ENCODE results near the gene MAPRE2. TPM values are rescaled to one million over a fixed set of nuclear protein-coding genes. Genes with fewer than 3 reads are reported as not detected.

MAPRE2 gene
- total and polyA plus RNA-seq, 9 donors, result 17.3 to 38.0 (median 21.5) TPM

DNA sequence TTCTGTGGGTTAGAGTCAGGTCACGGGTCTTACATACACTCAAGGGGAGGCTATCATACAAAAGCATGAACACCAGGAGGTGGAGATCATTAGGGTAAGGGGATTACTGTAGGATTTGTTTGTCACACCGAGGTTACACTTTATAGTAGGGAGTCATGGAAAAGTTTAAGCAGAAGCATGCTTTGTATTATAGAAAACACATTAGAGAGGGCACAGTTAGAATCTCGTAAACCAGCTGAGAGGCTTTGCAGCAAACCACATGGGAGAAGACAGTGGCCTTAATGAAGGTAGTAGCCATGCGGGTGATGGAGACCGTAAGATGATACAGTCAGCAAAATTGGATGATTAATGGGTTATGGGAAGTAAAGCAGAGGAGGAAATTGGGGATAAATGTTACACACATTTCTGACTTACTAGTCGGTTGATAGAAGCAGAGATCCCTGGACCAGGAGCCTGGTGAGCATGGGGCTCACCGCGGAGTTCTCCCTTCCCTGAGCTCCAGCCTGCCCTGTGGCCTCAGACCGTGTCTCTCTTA lies 75.6 kb downstream of the MAPRE2 start:
- WGBS (ENCODE audit: insufficient coverage), result 82% methylated on average over 3 of the region's 9 CpGs

DNA sequence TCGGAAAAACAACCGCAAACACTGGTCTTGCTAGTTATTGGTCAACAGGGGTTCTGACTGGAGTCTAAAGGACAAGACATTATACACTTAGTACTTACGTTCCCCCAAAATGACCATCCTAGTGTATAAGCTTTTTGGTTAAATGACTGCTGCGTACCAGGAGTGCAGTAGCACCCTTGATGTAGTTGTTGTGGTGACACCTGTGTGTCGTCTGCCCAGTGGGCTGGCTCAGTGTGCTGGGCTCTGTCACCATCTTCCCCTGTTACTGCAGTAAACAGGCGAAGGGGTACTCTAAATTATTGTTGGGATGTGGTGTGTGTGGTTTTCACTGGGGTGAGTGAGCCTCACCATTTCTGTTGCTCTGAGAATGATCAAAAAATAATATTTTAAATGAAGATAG lies 76.2 kb downstream of the MAPRE2 start:
- Histone ChIP-seq H3K4me3 (ENCODE audit: low read length) (no peak overlapping the region), H3K36me3 (ENCODE audit: control insufficient read depth, insufficient read depth, low read length) (no peaks in the 10 kb centered on the region), H3K4me1 (ENCODE audit: control insufficient read depth, insufficient read depth, low read length) (peaks cover 17% of the 10 kb centered on the region), H3K9me3 (replicated peaks; ENCODE audit: control insufficient read depth, low read depth, low read length) (no peaks in the 10 kb centered on the region), H3K27me3 (ENCODE audit: control insufficient read depth, insufficient read depth, low read length) (no peaks in the 10 kb centered on the region), H3K27ac (ENCODE audit: low read length) (peak overlapping the region; percentile 75)
- no peak for DNase-seq
- 89% methylated on average over 4 of the region's 6 CpGs for WGBS (ENCODE audit: insufficient coverage)

More for the DNA sequence above, 75.6 kb downstream of the MAPRE2 start:
- no peaks in the 10 kb centered on the region for H3K9me3 ChIP-seq (replicated peaks; ENCODE audit: control insufficient read depth, low read depth, low read length)
- no peaks in the 10 kb centered on the region for H3K36me3 ChIP-seq (ENCODE audit: control insufficient read depth, insufficient read depth, low read length)
- H3K27me3 ChIP-seq (ENCODE audit: control insufficient read depth, insufficient read depth, low read length), result no peaks in the 10 kb centered on the region
- DNase-seq, result no peak
- H3K27ac ChIP-seq (ENCODE audit: low read length), result no peak overlapping the region
- H3K4me3 ChIP-seq (ENCODE audit: low read length), result no peak overlapping the region
- peaks cover 17% of the 10 kb centered on the region for H3K4me1 ChIP-seq (ENCODE audit: control insufficient read depth, insufficient read depth, low read length)

DNA sequence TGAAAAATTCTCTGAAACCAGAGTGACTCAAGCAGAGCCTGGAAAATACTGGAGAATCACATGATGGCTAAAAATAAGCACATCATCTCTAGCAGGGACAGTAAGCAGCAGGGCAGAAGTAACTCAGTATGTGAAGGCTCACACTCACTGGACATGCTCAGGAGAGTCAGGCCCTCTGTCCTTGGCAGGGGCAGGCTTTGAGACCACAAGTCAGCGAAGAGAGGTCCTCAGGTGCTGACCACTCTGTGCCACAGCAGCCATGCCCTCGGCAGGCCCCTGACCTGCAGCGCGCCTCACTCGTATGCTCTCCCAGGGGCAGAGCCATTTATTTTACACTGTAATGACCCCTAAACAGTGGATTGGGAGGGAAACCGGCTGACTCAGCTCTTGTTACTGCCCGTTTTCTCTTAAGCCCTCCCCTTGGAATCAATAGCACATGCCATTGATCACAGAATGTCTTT lies 76.8 kb downstream of the MAPRE2 start:
- WGBS (ENCODE audit: insufficient coverage), result 45% methylated on average over 2 of the region's 7 CpGs
- Histone ChIP-seq H3K4me3 (ENCODE audit: low read length) (no peak overlapping the region), H3K9me3 (replicated peaks; ENCODE audit: control insufficient read depth, low read depth, low read length) (no peaks in the 10 kb centered on the region), H3K27me3 (ENCODE audit: control insufficient read depth, insufficient read depth, low read length) (no peaks in the 10 kb centered on the region), H3K4me1 (ENCODE audit: control insufficient read depth, insufficient read depth, low read length) (peaks cover 17% of the 10 kb centered on the region), H3K27ac (ENCODE audit: low read length) (peak overlapping the region; percentile 75), H3K36me3 (ENCODE audit: control insufficient read depth, insufficient read depth, low read length) (no peaks in the 10 kb centered on the region)
- DNase-seq, result peak; percentile 89

DNA sequence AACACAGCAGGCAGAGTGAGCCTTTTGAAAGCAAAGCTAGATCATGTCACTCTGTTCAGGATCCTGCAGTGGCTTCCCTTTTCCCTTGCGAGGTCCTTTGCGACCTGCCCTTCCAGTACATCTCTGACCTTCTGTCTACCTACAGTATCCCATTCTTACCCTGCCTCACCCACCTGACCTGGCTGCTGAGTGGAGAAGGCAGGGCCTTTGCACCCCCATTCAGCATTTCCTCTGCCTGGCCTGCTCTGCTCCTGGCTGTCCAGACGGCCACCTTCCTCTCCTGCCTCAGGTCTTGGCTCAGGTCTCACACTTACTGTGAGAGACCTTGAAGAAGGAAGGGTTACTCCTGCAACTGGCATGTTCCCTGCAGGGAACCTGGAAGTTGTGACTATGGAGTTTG lies 77.4 kb downstream of the MAPRE2 start:
- Histone ChIP-seq H3K4me3 (ENCODE audit: low read length) (no peak overlapping the region), H3K27ac (ENCODE audit: low read length) (peak overlapping the region; percentile 15), H3K9me3 (replicated peaks; ENCODE audit: control insufficient read depth, low read depth, low read length) (no peaks in the 10 kb centered on the region), H3K27me3 (ENCODE audit: control insufficient read depth, insufficient read depth, low read length) (no peaks in the 10 kb centered on the region), H3K4me1 (ENCODE audit: control insufficient read depth, insufficient read depth, low read length) (peaks cover 17% of the 10 kb centered on the region), H3K36me3 (ENCODE audit: control insufficient read depth, insufficient read depth, low read length) (no peaks in the 10 kb centered on the region)
- DNase-seq, result no peak
- 80% methylated on average over 2 of the region's 3 CpGs for WGBS (ENCODE audit: insufficient coverage)

DNA sequence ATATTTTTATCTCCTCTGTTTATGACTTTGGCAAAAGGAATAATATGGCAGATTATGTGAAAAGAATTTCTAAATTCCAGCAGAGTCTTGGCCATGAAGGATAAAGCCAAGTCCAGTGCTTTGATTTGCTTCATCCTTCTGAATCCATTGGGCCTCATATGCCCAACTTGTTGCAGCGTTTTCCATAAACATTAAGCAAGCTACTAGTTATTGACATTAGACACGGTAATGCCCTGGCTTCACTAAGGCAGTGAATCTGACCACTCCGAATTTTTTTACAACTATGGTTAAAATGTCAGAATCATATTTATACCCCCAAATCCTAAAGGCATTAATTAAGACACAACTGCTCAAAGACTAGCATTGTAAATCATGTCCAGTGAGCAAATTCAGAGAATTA lies 79.8 kb downstream of the MAPRE2 start:
- WGBS (ENCODE audit: insufficient coverage), result 47% methylated on average over 3 of the region's 3 CpGs
- peaks cover 17% of the 10 kb centered on the region for H3K4me1 ChIP-seq (ENCODE audit: control insufficient read depth, insufficient read depth, low read length)
- no peak overlapping the region for H3K4me3 ChIP-seq (ENCODE audit: low read length)
- H3K9me3 ChIP-seq (replicated peaks; ENCODE audit: control insufficient read depth, low read depth, low read length), result no peaks in the 10 kb centered on the region
- H3K36me3 ChIP-seq (ENCODE audit: control insufficient read depth, insufficient read depth, low read length), result no peaks in the 10 kb centered on the region
- DNase-seq, result no peak
- no peaks in the 10 kb centered on the region for H3K27me3 ChIP-seq (ENCODE audit: control insufficient read depth, insufficient read depth, low read length)
- no peak overlapping the region for H3K27ac ChIP-seq (ENCODE audit: low read length)

DNA sequence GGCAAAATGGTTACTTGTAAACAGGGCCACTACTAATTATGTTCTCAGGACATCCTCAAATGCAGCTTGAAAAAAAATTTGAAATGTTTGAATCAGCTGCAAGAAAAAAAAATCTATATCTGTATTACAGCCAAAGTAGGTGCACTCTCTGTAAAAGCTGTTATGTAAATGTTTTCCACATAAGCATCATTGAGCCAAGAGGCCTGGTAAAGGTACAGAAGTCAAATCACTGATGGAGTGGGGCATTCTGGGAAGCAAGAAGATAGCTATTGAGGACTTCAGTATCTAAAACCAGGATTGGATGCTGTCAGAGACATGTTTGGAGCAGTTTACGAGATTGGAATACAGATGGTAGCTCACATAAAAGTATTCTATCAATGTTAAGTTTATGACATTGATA lies 80.3 kb downstream of the MAPRE2 start:
- no peaks in the 10 kb centered on the region for H3K27me3 ChIP-seq (ENCODE audit: control insufficient read depth, insufficient read depth, low read length)
- H3K36me3 ChIP-seq (ENCODE audit: control insufficient read depth, insufficient read depth, low read length), result no peaks in the 10 kb centered on the region
- DNase-seq, result peak; percentile 34
- no peaks in the 10 kb centered on the region for H3K9me3 ChIP-seq (replicated peaks; ENCODE audit: control insufficient read depth, low read depth, low read length)
- no peak overlapping the region for H3K27ac ChIP-seq (ENCODE audit: low read length)
- no CpG with 5 or more reads among the region's 1 CpG for WGBS (ENCODE audit: insufficient coverage)
- H3K4me1 ChIP-seq (ENCODE audit: control insufficient read depth, insufficient read depth, low read length), result peaks cover 17% of the 10 kb centered on the region
- H3K4me3 ChIP-seq (ENCODE audit: low read length), result no peak overlapping the region

DNA sequence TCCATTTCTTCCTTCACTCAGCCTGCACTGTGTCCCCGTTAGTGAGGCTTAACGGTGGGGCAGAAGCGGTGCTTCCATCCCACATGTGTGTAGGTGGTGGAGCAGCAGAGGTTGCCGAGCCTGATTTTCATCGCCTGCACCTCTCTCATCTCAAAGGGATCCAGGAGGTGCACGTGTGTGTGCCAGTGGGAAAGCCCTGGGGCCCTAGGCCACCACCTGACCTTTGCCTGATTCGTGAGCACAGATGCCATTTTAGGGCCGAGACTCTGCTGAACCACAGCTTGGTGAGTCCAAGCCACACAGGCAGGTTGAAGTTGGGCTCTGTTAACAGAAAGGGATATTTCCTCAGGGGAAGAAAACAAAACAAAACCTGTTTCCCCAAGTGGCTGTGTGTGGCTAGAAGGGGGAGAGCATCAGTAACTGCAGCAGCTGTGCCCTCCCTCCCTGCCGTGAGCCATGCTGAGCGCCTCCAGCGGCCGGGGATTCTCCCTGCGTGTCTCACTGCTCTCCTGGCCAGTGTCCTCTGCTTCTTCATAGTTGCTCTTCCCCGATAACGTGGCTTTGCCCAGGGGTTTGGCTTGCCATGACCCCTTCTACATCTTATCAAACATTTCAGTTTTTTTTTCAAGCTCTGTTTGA lies 81.5 kb downstream of the MAPRE2 start:
- peaks cover 14% of the 10 kb centered on the region for H3K4me1 ChIP-seq (ENCODE audit: control insufficient read depth, insufficient read depth, low read length)
- no peak overlapping the region for H3K4me3 ChIP-seq (ENCODE audit: low read length)
- H3K27ac ChIP-seq (ENCODE audit: low read length), result no peak overlapping the region

DNA sequence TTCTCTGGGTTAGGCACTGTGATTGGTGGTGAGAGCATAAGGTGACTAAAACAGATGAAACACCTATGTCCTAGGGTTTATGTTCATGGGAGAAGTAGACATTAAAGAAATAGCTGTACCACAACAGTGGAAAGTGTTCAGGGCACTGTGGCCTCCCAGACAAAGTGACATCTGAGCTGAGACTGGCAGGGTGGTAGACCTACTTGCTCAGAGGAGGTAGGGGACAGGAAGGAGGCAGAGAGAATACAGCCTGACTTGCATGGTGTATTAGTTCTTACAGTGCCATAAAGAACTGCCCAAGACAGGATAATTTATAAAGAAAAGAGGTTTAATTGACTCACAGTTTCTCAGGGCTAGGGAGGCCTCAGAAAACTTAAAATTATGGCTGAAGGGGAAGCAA lies 82.6 kb downstream of the MAPRE2 start:
- H3K36me3 ChIP-seq (ENCODE audit: control insufficient read depth, insufficient read depth, low read length), result peaks cover 7% of the 10 kb centered on the region
- DNase-seq, result no peak
- no peaks in the 10 kb centered on the region for H3K27me3 ChIP-seq (ENCODE audit: control insufficient read depth, insufficient read depth, low read length)
- no peak overlapping the region for H3K27ac ChIP-seq (ENCODE audit: low read length)
- H3K9me3 ChIP-seq (replicated peaks; ENCODE audit: control insufficient read depth, low read depth, low read length), result no peaks in the 10 kb centered on the region
- no peak overlapping the region for H3K4me3 ChIP-seq (ENCODE audit: low read length)
- H3K4me1 ChIP-seq (ENCODE audit: control insufficient read depth, insufficient read depth, low read length), result peaks cover 4% of the 10 kb centered on the region

More for the DNA sequence above, 81.5 kb downstream of the MAPRE2 start:
- no peaks in the 10 kb centered on the region for H3K9me3 ChIP-seq (replicated peaks; ENCODE audit: control insufficient read depth, low read depth, low read length)
- no peak for DNase-seq
- WGBS (ENCODE audit: insufficient coverage), result 85% methylated on average over 9 of the region's 15 CpGs
- H3K36me3 ChIP-seq (ENCODE audit: control insufficient read depth, insufficient read depth, low read length), result peaks cover 4% of the 10 kb centered on the region
- no peaks in the 10 kb centered on the region for H3K27me3 ChIP-seq (ENCODE audit: control insufficient read depth, insufficient read depth, low read length)

DNA sequence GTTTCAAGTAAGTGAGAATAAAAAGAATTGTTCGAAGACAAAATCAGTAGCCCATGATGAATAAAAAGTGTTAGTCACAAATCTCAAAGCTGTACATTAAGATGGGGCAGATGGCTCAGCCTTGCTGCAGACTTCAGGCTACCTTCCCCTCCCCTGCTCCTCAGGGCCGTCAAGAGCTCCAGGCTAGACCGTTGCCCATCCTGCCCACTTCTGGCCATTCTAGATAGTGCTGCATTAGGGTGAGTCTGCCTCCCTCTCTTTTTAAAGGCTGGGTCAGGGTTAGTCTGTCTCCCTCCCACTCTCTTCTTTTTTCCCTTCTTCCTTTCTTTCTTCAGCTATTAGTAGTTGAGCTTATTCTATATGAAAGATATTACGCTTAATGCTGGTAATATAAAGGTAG lies 86.0 kb downstream of the MAPRE2 start:
- no peaks in the 10 kb centered on the region for H3K4me1 ChIP-seq (ENCODE audit: control insufficient read depth, insufficient read depth, low read length)
- H3K4me3 ChIP-seq (ENCODE audit: low read length), result no peak overlapping the region
- no peaks in the 10 kb centered on the region for H3K27me3 ChIP-seq (ENCODE audit: control insufficient read depth, insufficient read depth, low read length)
- 83% methylated on average over 1 of the region's 4 CpGs for WGBS (ENCODE audit: insufficient coverage)
- no peak overlapping the region for H3K27ac ChIP-seq (ENCODE audit: low read length)
- DNase-seq, result no peak
- H3K9me3 ChIP-seq (replicated peaks; ENCODE audit: control insufficient read depth, low read depth, low read length), result no peaks in the 10 kb centered on the region
- H3K36me3 ChIP-seq (ENCODE audit: control insufficient read depth, insufficient read depth, low read length), result peaks cover 24% of the 10 kb centered on the region

DNA sequence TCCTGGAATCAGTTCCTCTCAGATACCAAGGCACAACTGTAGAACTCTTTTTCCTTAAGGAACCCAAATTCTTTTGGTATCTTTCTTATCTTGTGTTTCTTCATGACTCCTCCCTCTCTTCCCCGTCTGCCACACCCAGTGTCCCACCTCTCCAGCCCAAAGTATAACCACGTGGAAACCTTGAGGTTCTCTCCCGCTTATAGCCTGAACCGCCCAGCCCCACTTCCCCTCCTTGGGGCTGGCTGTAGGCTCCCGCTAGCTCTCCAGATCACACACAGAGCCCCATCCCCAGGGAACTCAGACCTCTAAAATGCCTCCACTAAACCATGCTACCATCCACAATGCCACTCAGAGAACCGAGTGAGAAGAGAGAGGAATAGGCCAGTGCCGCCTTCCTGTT lies 87.5 kb downstream of the MAPRE2 start:
- H3K4me3 ChIP-seq (ENCODE audit: low read length), result no peak overlapping the region
- peaks cover 30% of the 10 kb centered on the region for H3K36me3 ChIP-seq (ENCODE audit: control insufficient read depth, insufficient read depth, low read length)
- no peaks in the 10 kb centered on the region for H3K4me1 ChIP-seq (ENCODE audit: control insufficient read depth, insufficient read depth, low read length)
- H3K27me3 ChIP-seq (ENCODE audit: control insufficient read depth, insufficient read depth, low read length), result no peaks in the 10 kb centered on the region
- DNase-seq, result no peak
- WGBS (ENCODE audit: insufficient coverage), result 82% methylated on average over 4 of the region's 7 CpGs
- H3K27ac ChIP-seq (ENCODE audit: low read length), result no peak overlapping the region
- no peaks in the 10 kb centered on the region for H3K9me3 ChIP-seq (replicated peaks; ENCODE audit: control insufficient read depth, low read depth, low read length)

DNA sequence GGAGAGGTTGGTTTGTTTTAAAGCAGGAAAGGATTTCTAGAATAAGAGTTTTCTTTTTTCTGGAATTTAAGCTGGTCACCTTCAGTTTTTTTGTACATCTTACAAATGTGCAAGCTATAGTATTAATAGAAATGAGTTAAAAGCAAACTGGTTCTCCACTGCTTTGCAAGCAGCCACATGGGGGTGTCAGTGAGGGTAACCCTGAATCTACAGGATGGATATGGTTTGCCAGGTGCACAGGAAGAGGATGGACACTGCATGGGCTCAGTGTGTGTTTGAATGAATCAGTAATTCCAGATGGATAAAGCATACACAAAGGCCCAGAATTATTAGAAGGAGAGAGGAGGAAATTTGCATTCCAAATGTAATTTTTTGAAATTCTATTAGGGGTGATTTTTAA lies 89.0 kb downstream of the MAPRE2 start:
- H3K27ac ChIP-seq (ENCODE audit: low read length), result no peak overlapping the region
- H3K9me3 ChIP-seq (replicated peaks; ENCODE audit: control insufficient read depth, low read depth, low read length), result no peaks in the 10 kb centered on the region
- peaks cover 32% of the 10 kb centered on the region for H3K36me3 ChIP-seq (ENCODE audit: control insufficient read depth, insufficient read depth, low read length)
- H3K4me3 ChIP-seq (ENCODE audit: low read length), result no peak overlapping the region
- no peaks in the 10 kb centered on the region for H3K4me1 ChIP-seq (ENCODE audit: control insufficient read depth, insufficient read depth, low read length)
- H3K27me3 ChIP-seq (ENCODE audit: control insufficient read depth, insufficient read depth, low read length), result no peaks in the 10 kb centered on the region
- DNase-seq, result no peak
